T47D (cell line): ENCODE results near the gene FCHSD2.

Experiments
- DNase-seq, 2 experiments: peaks; one replicate each; pipeline versions ENCODE4 v3.0.0 to v3.0.0-alpha.2; 2011 to 2012; ENCODE audit warnings: low read depth in 1 of 2, low spot score in 1 of 2
- JUND ChIP-seq: IDR thresholded peaks from 2 replicates; pipeline ENCODE4 v1.6.1; 2012; ENCODE audit warnings: low read depth
- in situ Hi-C: cut with HindIII; loops from 2 replicates; pipeline ENCODE4 v1.10.0; 2016; ENCODE audit warnings: low sequenced_read_pairs, low pct_unique_long_range_greater_than_20kb

FCHSD2 gene

DNA sequence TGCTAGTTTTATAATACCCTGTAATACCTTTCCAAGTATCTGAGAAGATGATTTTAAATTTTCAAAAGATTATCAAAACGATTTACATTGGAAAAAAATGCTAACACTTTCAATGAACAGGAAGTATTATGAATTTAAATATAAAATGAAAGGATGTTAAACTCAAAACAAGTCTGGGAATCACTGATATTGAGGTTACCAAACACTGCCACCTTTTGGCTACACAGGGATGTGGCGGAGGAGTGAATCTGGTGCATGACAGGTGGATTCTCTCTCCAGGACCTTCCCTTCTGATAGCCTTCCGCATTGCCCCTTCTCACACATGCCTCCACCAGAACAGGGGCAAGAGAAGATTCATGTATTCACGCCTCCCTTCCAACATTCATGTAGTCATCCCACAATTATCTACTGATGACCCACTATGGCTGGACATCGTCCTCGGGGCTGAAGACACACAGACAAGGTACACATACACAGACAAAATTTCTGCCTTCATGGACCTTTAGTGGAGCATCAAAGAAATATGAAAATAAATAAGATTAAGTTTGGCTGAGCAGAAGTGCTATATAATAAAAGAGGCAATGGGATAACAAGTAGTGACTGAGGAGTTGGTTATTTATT, 293.2 kb downstream of the FCHSD2 start:
- in situ Hi-C loops: no loop called here
- no peak for TF ChIP-seq JUND
- DNase-seq: peak; percentile 33 to 70

DNA sequence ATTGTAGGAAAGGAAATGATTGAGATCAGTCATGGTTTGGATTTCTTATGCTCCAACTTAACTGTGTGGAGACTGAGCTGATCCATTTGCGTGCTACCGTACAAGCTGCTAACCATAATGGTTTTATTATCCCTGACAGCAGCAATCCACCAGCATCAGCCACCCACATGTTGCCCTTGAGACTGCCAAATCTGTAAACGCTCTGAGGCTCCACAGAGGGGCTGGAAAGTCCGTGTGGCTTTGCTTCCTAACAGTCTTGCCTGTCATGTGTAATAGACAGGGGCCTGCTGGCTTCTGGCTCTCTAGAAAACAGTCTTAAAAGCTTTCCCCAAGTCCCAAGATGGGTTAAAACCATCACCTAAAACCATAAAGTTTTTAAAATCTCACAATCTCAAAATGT, 297.8 kb downstream of the FCHSD2 start:
- no peak for TF ChIP-seq JUND
- DNase-seq: no peak
- in situ Hi-C loops: no loop called here

DNA sequence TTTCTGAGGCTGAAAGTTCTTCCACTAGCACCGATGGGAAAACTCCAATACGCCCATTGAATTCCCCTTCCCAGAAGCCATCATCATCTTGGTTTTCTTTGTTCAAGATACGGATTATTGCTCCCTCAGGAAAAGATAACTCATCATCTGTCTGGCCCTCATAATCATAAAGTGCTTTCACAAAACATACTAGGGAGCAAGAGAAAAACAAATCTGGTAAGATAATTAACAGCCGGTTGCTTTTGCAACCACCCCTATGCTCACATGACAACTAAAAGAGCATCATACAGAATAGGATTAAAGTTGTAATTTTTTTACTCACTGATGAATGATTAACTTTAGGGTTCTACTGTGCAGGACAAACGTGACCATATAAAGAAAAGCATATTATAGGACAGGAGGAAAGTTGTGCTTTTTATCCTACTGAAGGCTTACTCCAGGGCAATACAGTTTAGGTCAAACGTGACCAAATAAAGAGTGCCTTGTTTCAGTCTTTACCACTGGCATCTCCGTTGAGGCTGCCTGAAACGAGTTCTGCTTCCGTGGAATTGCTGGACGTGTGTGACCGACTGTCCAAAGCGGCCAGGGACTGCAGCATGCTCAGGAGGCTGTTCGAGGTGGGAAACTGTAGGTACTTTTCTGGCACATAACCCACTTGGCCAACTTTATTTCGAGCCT, 299.3 kb downstream of the FCHSD2 start:
- in situ Hi-C loops: no loop called here
- DNase-seq: no peak
- no peak for TF ChIP-seq JUND

DNA sequence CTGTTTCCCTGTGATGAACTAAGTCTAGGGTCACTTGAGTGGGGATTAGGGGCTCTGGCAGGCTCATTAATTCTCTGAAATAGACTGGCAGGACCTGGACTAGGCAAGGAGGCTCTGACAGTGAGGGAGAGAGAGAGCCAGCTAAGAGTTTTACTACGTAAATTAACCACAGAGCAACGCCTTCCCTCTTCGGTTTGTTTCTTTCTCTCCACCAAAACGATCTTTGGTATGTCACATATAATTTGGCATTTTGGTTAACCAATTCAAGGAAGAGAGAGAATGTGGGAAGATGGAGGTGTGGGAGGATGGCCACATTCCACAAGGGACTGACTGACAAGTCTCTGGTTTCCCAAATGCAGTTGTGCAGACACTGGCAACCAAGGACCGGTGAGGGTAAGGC, 300.0 kb downstream of the FCHSD2 start:
- no peak for DNase-seq
- TF ChIP-seq JUND: no peak
- in situ Hi-C loops: no loop called here

DNA sequence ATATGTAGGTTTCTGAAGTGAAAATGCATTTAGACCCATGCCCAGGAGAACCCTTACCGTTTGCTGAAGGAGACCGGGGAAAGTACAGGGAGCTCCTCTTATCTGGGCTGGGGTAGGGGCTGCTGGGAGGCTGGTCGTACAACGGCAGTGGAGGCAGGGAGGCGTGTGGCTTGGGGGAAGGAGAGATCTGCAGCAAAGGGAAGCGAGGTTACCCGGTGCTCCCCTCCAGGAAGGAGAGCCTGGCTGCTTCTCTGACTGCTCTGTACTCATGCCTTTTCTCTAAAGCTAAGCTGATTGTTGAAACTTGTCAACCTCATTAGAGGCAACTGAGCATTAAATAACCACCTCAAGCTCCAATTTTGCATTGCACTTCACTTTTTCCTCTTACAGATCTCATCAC, 300.7 kb downstream of the FCHSD2 start:
- TF ChIP-seq JUND: no peak
- in situ Hi-C loops: no loop called here
- no peak for DNase-seq

DNA sequence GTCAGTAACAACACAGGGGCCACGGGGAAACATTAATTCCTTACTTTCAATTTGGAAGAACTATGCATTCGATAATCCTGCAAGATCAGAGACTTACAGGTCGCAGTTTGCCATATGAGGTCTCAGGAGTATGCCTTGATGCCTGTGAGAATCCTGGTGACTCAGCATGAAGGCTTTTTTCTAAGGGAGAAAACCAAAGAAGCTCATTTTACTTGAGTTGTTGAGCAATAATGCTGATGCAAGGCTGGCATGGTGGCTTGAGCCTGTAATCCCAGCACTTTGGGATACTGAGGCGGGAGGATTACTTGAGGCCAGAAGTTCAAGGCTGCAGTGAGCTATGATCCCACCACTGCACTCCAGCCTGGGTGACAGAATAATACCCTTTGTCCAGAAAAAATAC, 301.3 kb downstream of the FCHSD2 start:
- in situ Hi-C loops: no loop called here
- no peak for DNase-seq
- TF ChIP-seq JUND: no peak

DNA sequence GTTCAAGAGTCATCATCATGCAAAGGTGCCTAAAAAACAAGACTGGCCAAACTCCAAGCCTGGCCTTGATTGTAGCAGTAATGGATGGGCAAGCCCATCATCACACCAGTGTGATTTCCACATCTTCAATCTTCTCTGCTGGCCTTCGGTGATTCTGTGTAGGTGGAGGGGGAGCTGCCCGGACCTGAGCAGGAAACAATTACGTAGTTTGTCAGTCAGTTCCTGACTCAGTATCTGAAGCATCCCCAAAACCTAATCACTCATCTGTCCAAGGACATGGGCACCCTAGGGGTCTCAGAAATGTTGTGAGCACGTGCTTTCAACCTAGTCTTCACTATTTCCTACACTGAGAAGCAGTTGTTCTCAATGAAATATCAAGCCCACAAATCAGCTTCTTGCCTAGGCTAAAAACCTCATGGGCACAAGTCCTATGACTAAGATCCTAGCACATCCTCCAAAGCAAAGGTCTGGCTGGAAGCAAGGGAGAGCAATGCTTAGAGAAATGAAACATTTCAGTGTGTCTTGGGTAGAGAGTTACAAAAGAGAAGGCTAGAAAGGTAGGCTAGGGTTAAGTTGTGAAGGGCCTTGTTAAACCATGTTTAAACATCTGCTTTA, 303.3 kb downstream of the FCHSD2 start:
- in situ Hi-C loops: no loop called here
- no peak for TF ChIP-seq JUND
- DNase-seq: no peak

DNA sequence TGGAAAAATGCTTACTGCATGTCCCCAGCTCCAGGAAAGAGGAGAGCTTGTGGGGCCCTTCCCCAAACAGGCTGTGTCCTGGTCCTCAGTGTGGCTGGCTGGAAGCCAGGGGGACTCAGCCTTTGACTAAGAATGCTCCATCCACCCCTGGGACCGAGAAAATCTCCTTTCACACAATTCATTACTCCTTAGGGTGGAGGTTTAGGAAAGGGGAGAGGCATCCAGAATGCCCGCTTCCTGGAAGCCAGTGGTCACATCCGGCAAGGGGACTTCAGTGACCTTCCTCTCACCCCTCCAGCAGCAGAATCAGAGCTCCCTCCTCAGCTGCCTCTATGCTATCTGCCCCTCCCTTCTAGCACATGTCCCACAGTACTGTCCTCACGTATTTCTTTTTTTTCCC, 306.0 kb downstream of the FCHSD2 start:
- no peak for TF ChIP-seq JUND
- no peak for DNase-seq
- in situ Hi-C loops: no loop called here

DNA sequence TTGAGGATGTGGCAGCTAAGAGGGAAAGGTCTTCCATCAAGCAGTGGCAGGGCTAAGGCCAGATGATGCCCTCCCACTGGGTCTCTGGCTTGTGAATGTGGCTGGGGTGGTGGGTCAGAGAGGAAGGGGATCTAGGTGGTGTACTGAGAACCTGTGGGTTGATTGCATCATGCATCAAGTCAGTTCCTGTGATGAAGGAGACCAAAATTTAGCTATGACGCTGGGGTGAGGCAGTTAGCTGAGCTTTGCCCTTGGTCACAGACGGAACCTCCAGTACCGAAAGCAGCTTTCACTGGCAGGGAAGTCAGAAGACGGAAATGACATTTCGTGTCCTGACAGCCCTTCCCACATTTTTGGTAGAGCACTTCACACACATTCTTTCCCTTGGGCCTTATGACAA, 307.2 kb downstream of the FCHSD2 start:
- DNase-seq: no peak
- in situ Hi-C loops: no loop called here

DNA sequence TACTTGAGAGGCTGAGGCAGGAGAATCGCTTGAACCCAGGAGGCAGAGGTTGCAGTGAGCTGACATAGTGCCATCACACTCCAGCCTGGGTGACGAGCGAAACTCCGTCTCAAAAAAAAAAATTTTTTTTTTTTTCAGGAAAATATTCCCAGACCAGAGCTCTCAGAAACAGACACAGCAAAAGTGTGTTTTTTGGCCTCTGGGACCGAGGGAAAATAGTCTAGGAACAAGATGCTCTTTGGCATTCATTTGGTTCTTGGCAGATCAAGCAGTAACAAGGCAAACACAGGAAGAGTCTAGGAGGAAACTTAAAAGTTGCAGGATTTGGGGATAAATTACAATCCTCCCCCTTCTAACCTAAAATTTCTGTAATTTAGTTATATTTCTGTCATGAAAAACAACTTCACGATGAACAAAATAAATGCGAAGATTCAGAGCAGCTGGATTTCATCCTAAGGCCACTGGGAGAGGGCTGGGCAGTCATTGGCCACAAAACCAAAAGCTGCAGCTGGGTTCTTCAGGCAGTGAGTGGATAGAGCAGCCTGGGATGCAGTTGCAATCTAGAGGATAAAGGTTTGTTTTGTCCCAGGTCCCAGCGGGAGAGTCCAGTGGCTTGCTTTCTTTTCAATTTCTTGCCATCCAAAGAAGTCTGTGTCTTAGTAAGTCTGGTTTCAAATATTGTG, 308.2 kb downstream of the FCHSD2 start:
- no peak for DNase-seq
- in situ Hi-C loops: no loop called here
- TF ChIP-seq JUND: no peak

More for the DNA sequence above, 307.2 kb downstream of the FCHSD2 start:
- TF ChIP-seq JUND: no peak

DNA sequence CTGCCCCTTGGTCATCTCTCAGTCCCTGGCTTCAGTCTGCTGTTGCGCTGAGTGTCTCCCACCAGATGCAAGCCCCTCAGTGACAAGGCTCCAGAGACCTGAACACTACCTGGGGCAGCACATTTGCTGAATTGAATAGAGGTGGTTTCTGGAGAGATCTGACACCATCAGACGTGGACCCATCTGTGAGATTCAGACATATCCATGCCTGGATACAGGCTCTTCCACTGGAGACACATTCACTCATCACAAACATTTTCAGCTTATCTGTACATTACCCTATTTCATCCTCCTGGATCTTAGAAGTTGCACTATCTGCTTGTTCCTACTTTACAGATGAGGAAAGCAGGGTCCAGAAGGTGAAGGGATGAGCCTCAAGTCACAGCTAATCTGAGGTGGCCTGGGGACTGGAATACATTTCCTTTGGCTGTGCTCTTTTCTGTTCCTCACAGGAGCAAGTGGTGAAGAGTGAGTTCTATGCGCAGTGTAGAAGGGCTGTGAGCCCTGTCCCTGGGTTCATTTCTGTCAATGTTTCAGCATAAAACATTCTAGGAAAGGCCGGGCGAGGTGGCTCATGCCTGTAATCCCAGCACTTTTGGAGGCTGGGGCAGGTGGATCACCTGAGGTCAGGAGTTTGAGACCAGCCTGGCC, 308.9 kb downstream of the FCHSD2 start:
- no peak for DNase-seq
- TF ChIP-seq JUND: no peak
- in situ Hi-C loops: no loop called here

DNA sequence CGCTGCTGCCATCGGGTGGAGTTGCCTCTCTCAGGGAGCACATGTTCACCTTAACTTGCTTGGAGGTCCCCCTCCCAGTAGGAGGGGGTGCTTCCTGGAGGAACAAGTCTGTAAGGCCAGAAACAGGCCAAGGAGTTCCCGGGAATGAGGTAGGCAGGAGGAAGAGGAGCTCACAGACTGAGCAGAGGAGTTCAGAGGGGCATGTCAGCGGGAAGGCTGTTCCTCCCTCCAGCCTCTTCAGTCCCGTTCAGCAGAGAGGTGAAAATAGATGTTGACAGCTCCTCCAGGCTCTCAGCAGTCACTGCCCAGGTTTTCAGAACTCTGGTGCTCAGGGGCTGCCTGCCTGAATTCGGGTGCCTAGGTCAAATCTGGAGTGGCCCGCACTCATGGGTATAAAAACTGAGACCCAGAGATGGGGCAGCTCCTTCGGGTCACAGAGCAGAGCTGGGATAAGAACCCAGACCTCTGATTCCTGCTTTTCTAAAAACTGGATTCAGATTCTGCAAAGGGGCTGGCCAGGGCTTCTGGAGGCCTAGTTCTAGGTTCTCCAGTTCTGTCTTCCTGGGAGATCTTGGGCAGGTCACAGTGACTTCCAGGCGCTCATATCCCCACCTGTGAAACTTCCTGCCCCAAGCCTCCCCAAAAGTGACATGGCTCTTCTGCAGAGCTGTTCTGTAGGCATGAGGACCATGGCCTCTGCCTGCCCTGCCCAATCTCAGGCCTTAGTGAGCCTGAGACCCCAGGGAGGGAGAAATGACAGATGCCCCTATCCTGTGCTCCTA, 309.6 kb downstream of the FCHSD2 start:
- in situ Hi-C loops: no loop called here
- no peak for TF ChIP-seq JUND
- DNase-seq: no peak
